ENCODE results near the gene ICE1.

The ICE1 gene

DNA sequence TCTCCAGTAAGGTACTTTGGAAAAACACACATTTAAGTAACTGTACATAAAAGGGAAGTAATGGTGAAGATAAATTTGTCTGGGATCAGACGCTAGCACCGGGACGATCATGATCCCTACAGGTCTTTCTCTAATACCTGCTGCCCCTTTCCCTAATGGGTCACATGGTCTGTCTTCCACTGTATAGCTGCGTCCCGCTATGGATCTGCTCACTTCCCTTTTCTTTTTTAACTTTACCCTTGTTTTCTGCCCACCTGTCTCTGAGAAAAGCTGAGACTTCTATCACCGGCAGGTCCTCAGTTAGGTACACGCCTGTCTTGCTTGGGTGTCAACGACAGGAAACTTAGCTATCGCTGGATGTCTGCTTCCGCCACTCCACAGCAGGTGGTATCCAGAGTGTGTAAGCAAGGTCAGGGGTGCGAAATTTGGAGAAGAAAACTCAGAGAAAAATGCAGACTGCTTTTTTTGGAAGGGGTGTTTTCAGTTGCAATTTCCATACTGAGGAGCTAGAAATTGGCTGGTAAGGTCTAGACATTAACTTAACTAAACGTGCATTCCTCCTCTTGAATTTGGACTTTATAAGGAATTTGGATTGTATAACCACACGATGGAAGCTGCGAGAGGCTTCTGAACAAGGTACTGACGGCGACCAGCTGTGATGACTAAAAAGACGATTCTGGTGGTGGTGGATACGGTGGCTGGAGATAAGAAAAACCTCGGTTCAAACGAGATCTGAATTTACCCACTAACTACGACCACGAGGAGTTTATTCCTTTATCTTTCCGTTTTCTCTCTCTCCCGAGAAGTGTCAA, 1.1 kb upstream of the ICE1 start:
- TF ChIP-seq CTCF (IDR thresholded peaks at IDR 0.05) = no peak

GRCh38 chr5:5422819-5423515, 490 bp downstream of the ICE1 start:
- TF ChIP-seq CTCF (IDR thresholded peaks at IDR 0.05) = no peak

- no peak for TF ChIP-seq CTCF (IDR thresholded peaks at IDR 0.05)
Observed at GRCh38 chr5:5423586-5423985, 1.1 kb downstream of the ICE1 start.

GRCh38 chr5:5424736-5425135, 2.3 kb downstream of the ICE1 start:
- no peak for TF ChIP-seq CTCF (IDR thresholded peaks at IDR 0.05)

- TF ChIP-seq CTCF (IDR thresholded peaks at IDR 0.05) = no peak
Observed at GRCh38 chr5:5430136-5430535, 7.7 kb downstream of the ICE1 start.

- TF ChIP-seq CTCF (IDR thresholded peaks at IDR 0.05) = no peak
Observed at GRCh38 chr5:5432020-5432707, 9.7 kb downstream of the ICE1 start.

DNA sequence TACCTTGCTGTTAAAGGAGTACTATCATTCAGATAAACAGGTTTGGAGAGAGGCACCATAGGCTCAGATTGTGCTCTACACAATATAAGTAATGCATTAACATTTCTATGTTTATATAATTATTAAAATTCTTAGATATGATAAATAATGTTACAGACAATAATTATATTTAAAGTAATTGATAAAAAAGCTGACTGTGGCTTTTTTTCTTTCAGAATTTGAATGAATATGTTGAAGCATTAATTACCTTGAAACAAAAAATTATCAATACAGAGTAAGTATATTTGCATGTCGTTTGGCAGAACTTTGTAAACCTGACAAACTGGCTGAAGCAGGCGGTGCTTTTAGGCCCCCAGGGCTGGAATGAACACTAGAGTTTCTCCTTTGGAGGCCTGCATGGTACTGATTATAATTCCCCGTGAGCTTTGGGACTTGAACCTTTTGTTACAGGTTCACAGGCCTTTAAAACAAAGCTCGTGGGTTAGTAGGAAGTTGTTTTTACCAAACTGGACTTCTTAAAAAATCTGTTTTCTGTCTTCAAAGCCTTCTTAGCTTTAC, 13.8 kb downstream of the ICE1 start:
- TF ChIP-seq CTCF (IDR thresholded peaks at IDR 0.05) = no peak

Measured in LNCAP (cell line).